ENCODE measurements around the gene VCL. TPM values are rescaled to one million over a fixed set of nuclear protein-coding genes. Genes with fewer than 3 reads are reported as not detected.
A peak's percentile ranks its signal among the peaks of the same experiment; 100 is the strongest.

Gene VCL
- total RNA-seq, 1 donor from 2014 or later = 107 TPM

GRCh38 chr10:74079028-74079935 is 81.4 kb downstream of the VCL start:
- Mint-ChIP-seq H3K27me3 (no peaks in the 10 kb centered on the region), H3K4me1 (ENCODE audit: low read depth) (peaks cover 29% of the 10 kb centered on the region), H3K4me3 (ENCODE audit: low read depth) (no peak overlapping the region), H3K27ac (no peak overlapping the region), H3K9me3 (ENCODE audit: low read depth) (no peaks in the 10 kb centered on the region), H3K36me3 (ENCODE audit: insufficient read depth) (peaks cover 14% of the 10 kb centered on the region)
- no peak for DNase-seq (ENCODE audit: low spot score, unreplicated experiment)
- TF ChIP-seq, protein P1, sequence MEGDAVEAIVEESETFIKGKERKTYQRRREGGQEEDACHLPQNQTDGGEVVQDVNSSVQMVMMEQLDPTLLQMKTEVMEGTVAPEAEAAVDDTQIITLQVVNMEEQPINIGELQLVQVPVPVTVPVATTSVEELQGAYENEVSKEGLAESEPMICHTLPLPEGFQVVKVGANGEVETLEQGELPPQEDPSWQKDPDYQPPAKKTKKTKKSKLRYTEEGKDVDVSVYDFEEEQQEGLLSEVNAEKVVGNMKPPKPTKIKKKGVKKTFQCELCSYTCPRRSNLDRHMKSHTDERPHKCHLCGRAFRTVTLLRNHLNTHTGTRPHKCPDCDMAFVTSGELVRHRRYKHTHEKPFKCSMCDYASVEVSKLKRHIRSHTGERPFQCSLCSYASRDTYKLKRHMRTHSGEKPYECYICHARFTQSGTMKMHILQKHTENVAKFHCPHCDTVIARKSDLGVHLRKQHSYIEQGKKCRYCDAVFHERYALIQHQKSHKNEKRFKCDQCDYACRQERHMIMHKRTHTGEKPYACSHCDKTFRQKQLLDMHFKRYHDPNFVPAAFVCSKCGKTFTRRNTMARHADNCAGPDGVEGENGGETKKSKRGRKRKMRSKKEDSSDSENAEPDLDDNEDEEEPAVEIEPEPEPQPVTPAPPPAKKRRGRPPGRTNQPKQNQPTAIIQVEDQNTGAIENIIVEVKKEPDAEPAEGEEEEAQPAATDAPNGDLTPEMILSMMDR (IDR thresholded peaks at IDR 0.05; ENCODE audit: unreplicated experiment) = no peak

GRCh38 chr10:74079936-74080590 is 82.1 kb downstream of the VCL start:
- TF ChIP-seq, protein P1 (IDR thresholded peaks at IDR 0.05; ENCODE audit: unreplicated experiment) = no peak
- no peak overlapping the region for H3K27ac Mint-ChIP-seq
- H3K4me3 Mint-ChIP-seq (ENCODE audit: low read depth) = no peak overlapping the region
- peaks cover 16% of the 10 kb centered on the region for H3K36me3 Mint-ChIP-seq (ENCODE audit: insufficient read depth)
- peaks cover 29% of the 10 kb centered on the region for H3K4me1 Mint-ChIP-seq (ENCODE audit: low read depth)
- no peaks in the 10 kb centered on the region for H3K27me3 Mint-ChIP-seq
- DNase-seq (ENCODE audit: low spot score, unreplicated experiment) = no peak
- H3K9me3 Mint-ChIP-seq (ENCODE audit: low read depth) = no peaks in the 10 kb centered on the region

DNA sequence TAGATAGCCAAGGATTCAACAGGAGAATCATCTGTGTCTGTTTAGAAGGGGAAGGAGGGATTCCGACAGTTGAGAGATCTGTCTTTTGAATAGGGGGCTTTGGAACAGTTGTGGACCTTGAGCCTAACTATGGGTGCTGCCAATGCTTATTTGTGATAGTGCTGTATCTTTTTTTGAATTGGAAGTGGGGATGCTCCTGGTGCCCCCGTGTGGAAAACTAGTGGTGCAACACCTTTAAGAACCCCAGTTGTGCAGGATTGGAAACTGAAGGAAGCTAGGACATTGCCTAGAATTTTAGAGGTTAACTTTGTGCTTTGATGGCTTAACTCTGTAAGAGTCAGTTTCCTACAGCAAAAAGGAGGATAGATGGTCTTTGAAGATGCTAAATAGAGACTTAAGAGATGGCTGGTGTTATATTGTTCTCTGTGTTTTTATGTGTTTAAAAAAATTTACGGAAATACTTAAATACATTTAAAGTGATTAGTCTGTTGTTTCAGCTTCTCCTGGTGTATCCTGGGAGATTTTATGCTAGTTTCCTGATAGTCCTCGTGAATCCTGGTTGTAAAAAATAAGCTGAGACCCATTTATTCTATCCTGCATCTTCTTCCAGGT is 83.4 kb downstream of the VCL start:
- peaks cover 19% of the 10 kb centered on the region for H3K36me3 Mint-ChIP-seq (ENCODE audit: insufficient read depth)
- no peak overlapping the region for H3K27ac Mint-ChIP-seq
- DNase-seq (ENCODE audit: low spot score, unreplicated experiment) = no peak
- H3K4me3 Mint-ChIP-seq (ENCODE audit: low read depth) = no peak overlapping the region
- peaks cover 29% of the 10 kb centered on the region for H3K4me1 Mint-ChIP-seq (ENCODE audit: low read depth)
- no peaks in the 10 kb centered on the region for H3K9me3 Mint-ChIP-seq (ENCODE audit: low read depth)
- H3K27me3 Mint-ChIP-seq = no peaks in the 10 kb centered on the region
- TF ChIP-seq, protein P1 (IDR thresholded peaks at IDR 0.05; ENCODE audit: unreplicated experiment) = peak; percentile 72

DNA sequence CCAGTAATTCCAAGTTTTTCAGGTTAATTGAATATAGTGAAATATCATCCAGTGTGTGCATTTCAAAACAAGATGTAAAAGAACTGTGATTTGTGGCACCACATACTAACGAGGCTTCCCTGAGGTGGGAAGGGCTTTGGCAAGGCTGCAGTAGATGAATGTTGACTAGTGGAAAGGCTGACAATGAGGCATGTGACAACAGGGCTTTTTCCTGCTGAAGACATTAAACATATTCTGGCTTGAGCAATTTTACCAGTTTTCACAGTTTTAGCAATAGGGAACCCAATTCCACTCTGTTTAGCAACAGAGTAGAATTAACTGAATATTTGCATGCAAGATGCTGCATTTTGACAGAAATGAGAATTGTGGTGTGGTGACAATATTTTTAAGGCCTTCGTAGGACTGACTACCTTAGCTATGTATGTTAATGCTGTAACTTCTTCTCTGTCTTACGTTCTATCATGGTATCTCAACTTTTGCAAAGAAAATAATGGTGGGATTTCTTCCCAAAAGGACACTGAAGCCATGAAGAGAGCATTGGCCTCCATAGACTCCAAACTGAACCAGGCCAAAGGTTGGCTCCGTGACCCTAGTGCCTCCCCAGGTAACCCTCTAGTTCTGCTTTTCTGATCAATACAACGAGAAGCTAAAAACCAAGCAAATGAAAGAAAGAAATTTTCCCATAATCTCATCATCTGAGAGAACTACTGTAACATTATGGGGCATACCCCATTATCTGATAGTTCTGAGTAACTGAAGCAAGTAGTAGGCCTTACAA is 84.2 kb downstream of the VCL start:
- TF ChIP-seq, protein P1 (IDR thresholded peaks at IDR 0.05; ENCODE audit: unreplicated experiment) = no peak
- Mint-ChIP-seq H3K36me3 (ENCODE audit: insufficient read depth) (peaks cover 21% of the 10 kb centered on the region), H3K4me3 (ENCODE audit: low read depth) (no peak overlapping the region), H3K9me3 (ENCODE audit: low read depth) (no peaks in the 10 kb centered on the region), H3K4me1 (ENCODE audit: low read depth) (peaks cover 29% of the 10 kb centered on the region), H3K27ac (no peak overlapping the region), H3K27me3 (no peaks in the 10 kb centered on the region)
- DNase-seq (ENCODE audit: low spot score, unreplicated experiment) = no peak
